Measurements from ENCODE around the gene PIP5K1C. TPM values are rescaled to one million over a fixed set of nuclear protein-coding genes. Genes with fewer than 3 reads are reported as not detected.

PIP5K1C gene
- total RNA-seq, 6 experiments from 2014 or later, result 5.3 to 9.8 (median 7.6) TPM

DNA sequence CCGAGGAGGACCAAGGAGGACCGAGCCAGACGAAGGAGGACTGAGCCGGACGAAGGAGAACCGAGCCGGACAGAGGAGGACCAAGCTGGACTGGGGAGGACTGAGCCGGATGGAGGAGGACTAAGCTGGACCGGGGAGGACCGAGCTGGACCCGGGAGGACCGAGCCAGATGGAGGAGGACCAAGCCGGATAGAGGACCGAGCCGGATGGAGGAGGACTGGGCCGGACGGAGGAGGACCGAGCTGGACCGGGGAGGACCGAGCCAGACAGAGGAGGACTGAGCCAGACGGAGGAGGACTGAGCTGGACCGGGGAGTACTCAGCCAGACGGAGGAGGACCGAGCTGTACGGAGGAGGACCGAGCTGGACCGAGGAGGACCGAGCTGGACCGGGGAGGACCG is 3.2 kb downstream of the PIP5K1C start:
- intact Hi-C loops (cut with DNase I), result no loop called here
- no peaks in the 10 kb centered on the region for H3K27me3 ChIP-seq
- 89% methylated on average over 19 of the region's 30 CpGs for WGBS (ENCODE audit: insufficient coverage, low coverage, low lambda C conversion rate, missing lambda C conversion rate)
- ATAC-seq, result no peak
- no peaks in the 10 kb centered on the region for H3K36me3 ChIP-seq
- no peak overlapping the region for H3K27ac ChIP-seq
- no peaks in the 10 kb centered on the region for H3K4me1 ChIP-seq
- TF ChIP-seq POLR2A (IDR thresholded peaks at IDR 0.05), result no peak
- TF ChIP-seq, protein P1, sequence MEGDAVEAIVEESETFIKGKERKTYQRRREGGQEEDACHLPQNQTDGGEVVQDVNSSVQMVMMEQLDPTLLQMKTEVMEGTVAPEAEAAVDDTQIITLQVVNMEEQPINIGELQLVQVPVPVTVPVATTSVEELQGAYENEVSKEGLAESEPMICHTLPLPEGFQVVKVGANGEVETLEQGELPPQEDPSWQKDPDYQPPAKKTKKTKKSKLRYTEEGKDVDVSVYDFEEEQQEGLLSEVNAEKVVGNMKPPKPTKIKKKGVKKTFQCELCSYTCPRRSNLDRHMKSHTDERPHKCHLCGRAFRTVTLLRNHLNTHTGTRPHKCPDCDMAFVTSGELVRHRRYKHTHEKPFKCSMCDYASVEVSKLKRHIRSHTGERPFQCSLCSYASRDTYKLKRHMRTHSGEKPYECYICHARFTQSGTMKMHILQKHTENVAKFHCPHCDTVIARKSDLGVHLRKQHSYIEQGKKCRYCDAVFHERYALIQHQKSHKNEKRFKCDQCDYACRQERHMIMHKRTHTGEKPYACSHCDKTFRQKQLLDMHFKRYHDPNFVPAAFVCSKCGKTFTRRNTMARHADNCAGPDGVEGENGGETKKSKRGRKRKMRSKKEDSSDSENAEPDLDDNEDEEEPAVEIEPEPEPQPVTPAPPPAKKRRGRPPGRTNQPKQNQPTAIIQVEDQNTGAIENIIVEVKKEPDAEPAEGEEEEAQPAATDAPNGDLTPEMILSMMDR (IDR thresholded peaks at IDR 0.05), result no peak
- no peaks in the 10 kb centered on the region for H3K9me3 ChIP-seq
- DNase-seq, result no peak
- H3K4me3 ChIP-seq, result no peak overlapping the region

DNA sequence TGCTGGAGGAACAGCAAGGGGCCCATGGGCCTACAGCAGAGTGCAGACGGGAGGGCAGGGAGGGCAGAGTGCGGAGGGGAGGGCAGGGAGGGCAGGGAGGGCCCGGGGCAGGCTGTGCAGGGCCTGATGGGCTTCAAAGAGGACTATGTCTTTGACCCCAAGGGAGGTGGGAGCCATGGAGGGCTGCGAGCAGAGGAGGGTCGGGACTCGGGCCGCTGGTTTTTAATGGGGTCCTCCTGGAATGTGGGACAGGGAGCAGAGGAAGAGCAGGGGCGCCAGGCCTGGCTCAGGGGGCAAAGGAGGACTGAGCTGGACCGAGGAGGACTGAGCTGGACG is 3.6 kb downstream of the PIP5K1C start:
- TF ChIP-seq, protein P1 (IDR thresholded peaks at IDR 0.05), result no peak
- no peak for TF ChIP-seq POLR2A (IDR thresholded peaks at IDR 0.05)
- no peak overlapping the region for H3K4me3 ChIP-seq
- no peaks in the 10 kb centered on the region for H3K27me3 ChIP-seq
- ATAC-seq, result no peak
- no peak overlapping the region for H3K27ac ChIP-seq
- H3K9me3 ChIP-seq, result no peaks in the 10 kb centered on the region
- DNase-seq, result no peak
- 96% methylated on average over 3 of the region's 10 CpGs for WGBS (ENCODE audit: insufficient coverage, low coverage, low lambda C conversion rate, missing lambda C conversion rate)
- intact Hi-C loops (cut with DNase I), result no loop called here
- no peaks in the 10 kb centered on the region for H3K4me1 ChIP-seq
- H3K36me3 ChIP-seq, result no peaks in the 10 kb centered on the region

DNA sequence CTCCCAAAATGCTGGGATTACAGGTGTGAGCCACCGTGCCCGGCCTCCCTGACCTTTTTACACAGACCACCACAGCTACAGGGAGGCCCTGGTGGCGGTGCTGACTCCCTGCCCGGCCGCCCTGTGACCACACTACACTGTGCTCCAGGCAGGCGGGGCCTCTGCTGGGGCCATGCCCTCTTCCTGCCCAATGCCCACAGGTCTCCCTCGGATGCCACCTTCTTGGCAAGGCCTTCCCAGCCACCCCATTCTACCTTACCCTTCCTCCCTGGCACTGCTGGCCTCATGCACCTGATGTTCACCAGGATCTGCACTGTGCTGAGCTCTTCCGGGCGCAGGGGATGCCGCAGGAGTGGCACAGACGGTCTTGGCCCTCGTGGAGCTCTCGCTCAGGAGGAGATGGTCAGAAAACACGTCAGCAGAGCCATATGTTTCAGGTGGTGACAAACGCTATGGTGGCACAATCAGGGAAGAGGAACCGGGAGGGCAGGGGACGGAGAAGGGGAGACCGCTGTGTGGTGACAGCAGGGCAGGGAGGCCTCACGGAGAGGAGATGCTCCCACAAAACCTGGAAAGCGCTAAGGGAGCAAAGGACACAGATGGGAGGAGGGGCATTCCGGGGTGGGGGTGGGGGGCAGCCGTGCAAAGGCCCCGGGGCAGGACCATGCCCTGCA is 4.1 kb downstream of the PIP5K1C start:
- intact Hi-C loops (cut with DNase I), result no loop called here
- Histone ChIP-seq H3K27ac (no peak overlapping the region), H3K27me3 (no peaks in the 10 kb centered on the region), H3K4me3 (no peak overlapping the region), H3K4me1 (no peaks in the 10 kb centered on the region), H3K9me3 (no peaks in the 10 kb centered on the region), H3K36me3 (no peaks in the 10 kb centered on the region)
- TF ChIP-seq, protein P1 (IDR thresholded peaks at IDR 0.05), result no peak
- no peak for TF ChIP-seq POLR2A (IDR thresholded peaks at IDR 0.05)
- WGBS (ENCODE audit: insufficient coverage, low coverage, low lambda C conversion rate, missing lambda C conversion rate), result 90% methylated on average over 12 of the region's 23 CpGs
- DNase-seq (no peak), ATAC-seq (no peak)

DNA sequence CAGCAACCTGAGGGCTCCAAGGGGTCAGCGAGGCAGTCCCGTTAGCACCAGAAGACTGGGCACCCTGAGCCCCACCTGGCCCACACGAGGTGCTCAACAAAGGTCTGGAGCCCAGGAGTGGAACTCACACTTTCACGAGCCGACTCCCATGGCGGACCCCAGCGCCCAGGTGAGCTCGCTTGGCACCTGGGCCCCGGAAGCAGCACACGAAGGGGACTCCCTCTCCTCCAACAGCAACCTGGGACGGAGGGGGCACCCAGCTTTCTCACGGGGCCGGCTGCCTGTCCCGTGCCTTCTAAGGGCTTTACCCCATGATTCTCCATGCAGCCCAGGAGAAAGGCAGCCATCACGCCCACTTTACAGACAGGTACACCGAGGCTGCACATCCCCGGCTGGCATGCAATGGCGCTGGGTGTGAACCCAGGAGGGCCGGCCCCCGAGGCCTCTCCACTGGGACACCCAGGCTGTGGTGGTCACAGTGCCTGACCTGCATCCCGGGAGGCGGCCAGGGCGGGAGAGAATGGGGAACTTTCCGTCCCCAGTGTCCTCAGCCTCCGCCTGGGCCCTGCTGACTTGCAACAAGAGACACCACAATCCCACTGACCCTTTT is 5.0 kb downstream of the PIP5K1C start:
- Histone ChIP-seq H3K4me1 (no peaks in the 10 kb centered on the region), H3K9me3 (no peaks in the 10 kb centered on the region), H3K27me3 (no peaks in the 10 kb centered on the region), H3K27ac (no peak overlapping the region), H3K4me3 (no peak overlapping the region), H3K36me3 (no peaks in the 10 kb centered on the region)
- TF ChIP-seq, protein P1 (IDR thresholded peaks at IDR 0.05), result no peak
- TF ChIP-seq POLR2A (IDR thresholded peaks at IDR 0.05), result no peak
- DNase-seq (no peak), ATAC-seq (no peak)
- intact Hi-C loops (cut with DNase I), result no loop called here
- WGBS (ENCODE audit: insufficient coverage, low coverage, low lambda C conversion rate, missing lambda C conversion rate), result 88% methylated on average over 8 of the region's 25 CpGs
